ENCODE results near the gene HIVEP3.

Gene HIVEP3

DNA sequence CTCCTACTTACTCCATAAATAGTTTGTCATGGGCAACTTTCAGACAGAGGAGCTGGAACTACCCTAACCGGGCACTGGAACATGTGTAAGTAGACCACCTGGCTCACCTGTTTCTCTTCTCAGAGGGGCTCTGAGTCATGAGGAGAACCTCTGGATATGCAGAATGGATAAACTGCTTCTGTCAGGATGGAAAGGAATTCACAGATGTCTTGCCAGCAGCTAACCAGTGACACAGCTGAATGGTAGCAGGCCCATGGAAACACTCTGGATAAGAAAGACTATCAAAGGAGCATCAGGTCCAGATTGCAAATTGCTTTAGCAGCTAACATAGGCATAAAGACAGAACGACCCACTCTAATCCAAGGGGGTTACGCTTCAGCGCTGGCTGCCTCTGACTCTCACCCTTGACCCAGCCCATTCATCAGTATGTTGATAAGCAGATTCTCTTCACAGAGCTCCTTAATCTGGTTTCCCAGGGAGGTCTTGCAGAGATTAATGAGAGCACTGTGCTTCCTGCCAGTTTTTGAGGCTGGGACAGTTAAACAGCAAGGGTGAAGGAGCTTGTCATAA lies 54.2 kb downstream of the HIVEP3 start:
- DNase-seq (ENCODE audit: low read depth) = peak; percentile 41
- TF ChIP-seq, protein P1, sequence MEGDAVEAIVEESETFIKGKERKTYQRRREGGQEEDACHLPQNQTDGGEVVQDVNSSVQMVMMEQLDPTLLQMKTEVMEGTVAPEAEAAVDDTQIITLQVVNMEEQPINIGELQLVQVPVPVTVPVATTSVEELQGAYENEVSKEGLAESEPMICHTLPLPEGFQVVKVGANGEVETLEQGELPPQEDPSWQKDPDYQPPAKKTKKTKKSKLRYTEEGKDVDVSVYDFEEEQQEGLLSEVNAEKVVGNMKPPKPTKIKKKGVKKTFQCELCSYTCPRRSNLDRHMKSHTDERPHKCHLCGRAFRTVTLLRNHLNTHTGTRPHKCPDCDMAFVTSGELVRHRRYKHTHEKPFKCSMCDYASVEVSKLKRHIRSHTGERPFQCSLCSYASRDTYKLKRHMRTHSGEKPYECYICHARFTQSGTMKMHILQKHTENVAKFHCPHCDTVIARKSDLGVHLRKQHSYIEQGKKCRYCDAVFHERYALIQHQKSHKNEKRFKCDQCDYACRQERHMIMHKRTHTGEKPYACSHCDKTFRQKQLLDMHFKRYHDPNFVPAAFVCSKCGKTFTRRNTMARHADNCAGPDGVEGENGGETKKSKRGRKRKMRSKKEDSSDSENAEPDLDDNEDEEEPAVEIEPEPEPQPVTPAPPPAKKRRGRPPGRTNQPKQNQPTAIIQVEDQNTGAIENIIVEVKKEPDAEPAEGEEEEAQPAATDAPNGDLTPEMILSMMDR (conservative IDR thresholded peaks at IDR 0.05; ENCODE audit: low read length) = no peak
- H3K4me3 ChIP-seq (ENCODE audit: low read length) = no peak overlapping the region

DNA sequence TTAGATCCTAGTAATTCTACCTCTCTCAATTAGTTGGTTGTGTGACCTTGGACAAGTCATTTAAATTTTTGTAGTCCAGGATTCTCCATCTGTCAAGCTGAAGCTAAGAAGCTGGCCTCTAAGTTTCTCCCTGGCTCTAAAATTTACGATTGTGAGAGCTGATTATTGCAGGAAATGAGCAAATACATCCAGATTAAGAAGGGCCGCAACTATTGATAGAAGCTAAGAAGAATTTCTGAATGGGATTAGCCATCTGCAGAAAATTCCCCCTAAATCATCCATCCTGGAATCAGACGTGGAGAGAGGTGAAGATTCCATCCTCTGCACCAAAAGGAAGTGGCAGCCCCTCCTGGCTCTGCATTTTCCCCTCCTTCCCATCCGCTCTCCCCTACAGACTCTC lies 55.0 kb downstream of the HIVEP3 start:
- TF ChIP-seq, protein P1 (conservative IDR thresholded peaks at IDR 0.05; ENCODE audit: low read length) = no peak
- DNase-seq (ENCODE audit: low read depth) = no peak

DNA sequence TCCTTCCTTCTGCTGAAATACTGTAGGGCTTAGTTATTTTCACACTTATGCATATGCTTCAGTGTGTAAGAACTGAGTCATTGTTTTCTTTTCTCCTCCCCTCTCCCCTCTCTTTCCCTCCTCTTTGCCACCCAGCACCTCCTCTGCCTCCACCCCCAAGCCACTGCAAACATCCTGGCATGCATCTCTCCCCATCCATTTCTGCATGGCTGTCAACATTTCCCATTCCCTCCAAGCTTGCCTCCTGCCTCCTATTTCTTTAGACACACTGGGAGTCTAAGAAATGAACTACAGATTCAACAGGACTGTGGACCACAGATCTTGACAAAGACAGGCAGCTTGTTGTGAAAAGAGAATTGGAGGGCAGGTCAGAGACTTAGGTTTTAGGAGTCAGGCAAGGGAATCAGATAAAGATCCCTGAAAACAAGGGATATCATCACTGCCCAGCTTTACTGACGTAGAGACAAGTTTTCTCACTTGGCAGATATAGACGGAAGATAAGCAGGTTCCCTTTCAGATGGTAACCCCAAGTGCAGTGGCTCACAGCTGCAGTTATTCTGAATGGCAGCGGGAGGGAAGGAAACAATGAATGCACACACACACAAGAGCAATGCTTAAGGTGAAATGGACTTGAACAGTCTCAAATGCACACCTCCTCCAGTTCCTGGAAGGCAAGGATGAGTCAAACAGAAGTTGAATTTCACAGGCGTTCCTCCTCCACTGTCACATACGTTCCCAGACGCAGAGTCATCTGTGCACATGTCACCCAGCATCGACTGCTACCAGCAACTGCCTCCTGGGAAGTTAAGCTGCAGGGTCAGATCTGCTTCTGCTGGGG lies 56.1 kb downstream of the HIVEP3 start:
- H3K4me3 ChIP-seq (ENCODE audit: low read length) = no peak overlapping the region
- DNase-seq (ENCODE audit: low read depth) = peak; percentile 83
- TF ChIP-seq, protein P1 (conservative IDR thresholded peaks at IDR 0.05; ENCODE audit: low read length) = no peak

More for the DNA sequence above, 55.0 kb downstream of the HIVEP3 start:
- H3K4me3 ChIP-seq (ENCODE audit: low read length) = no peak overlapping the region

DNA sequence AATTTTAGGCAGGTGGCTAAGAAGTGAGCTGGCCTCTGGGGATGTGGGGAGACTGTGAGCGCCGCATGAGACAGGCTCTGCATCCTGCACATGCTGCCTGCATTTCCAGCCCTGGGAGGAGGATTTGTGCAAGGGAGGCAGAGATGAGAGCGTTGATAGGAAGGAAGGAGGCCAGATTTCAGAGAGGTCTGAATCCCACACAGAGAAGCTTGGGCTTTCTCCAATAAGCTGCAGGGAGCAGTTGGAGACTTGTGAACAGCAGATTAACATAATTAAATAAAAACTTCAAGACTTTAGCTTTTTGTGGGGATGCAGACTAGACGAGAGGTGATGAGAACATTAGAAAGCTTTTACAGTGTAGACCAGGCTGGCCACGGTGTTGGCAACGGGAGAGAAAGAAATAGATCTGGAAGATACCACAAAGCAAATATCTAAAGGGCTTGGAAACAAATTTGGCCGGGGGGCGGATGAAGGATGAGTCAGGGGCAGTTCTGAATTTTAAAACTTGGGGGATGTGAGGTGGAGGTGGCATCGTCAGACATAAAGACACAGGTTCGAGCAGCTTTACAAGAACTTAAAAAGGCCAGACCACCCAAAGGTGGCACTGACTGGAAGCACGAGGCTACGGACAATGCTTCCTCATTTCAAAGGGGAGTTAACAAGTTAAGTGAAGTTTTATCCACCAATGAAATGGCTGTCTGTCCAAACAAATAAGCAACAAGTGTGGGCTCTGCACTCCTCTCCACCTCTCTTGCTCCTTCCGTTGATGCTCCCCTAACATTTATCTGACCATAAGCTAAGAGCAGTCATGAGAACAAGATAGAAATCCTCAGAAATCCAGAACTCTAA lies 57.0 kb downstream of the HIVEP3 start:
- H3K4me3 ChIP-seq (ENCODE audit: low read length) = no peak overlapping the region
- TF ChIP-seq, protein P1 (conservative IDR thresholded peaks at IDR 0.05; ENCODE audit: low read length) = no peak
- DNase-seq (ENCODE audit: low read depth) = no peak

DNA sequence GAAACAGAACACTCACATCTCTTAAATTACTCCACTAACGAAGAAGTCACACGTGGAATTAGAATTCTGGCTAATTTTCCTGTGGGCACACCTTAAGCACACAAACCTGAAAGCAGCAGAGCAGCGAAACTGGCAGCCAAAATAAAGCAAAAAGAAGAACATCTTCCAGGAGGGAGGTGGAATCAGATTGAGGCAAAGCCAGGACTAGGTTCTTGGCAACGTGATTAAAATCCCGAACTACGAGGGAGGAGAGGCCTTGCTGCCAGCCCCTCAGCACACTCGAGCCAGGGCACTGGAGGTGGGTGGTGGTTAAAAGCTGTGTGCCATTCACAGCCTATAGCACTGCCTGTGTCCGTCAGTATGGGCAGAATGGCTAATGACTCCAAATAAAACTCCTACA lies 58.0 kb downstream of the HIVEP3 start:
- TF ChIP-seq, protein P1 (conservative IDR thresholded peaks at IDR 0.05; ENCODE audit: low read length) = no peak
- no peak overlapping the region for H3K4me3 ChIP-seq (ENCODE audit: low read length)
- no peak for DNase-seq (ENCODE audit: low read depth)

DNA sequence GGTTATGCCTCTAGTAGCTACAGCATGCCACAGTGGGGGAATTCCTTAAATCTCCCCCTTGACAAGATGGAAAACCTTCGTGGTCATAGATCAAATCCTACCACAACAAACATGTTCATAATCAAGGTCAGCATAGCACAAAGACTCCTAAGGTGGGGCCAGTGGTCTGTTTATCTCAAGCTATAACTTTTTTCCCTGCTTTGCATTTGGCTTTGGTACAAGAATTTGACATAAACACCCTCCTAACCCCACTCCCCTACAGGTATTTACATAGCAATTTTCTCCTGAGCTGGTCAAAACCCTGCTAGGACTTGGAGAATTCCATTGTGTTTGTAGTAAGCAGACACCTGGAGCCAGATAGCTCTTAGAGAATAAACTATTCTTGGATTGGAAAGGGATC lies 58.5 kb downstream of the HIVEP3 start:
- DNase-seq (ENCODE audit: low read depth) = no peak
- TF ChIP-seq, protein P1 (conservative IDR thresholded peaks at IDR 0.05; ENCODE audit: low read length) = no peak
- H3K4me3 ChIP-seq (ENCODE audit: low read length) = no peak overlapping the region

All from AG10803 (cell line).